ENCODE data around the gene NR2F2.

NR2F2 gene

DNA sequence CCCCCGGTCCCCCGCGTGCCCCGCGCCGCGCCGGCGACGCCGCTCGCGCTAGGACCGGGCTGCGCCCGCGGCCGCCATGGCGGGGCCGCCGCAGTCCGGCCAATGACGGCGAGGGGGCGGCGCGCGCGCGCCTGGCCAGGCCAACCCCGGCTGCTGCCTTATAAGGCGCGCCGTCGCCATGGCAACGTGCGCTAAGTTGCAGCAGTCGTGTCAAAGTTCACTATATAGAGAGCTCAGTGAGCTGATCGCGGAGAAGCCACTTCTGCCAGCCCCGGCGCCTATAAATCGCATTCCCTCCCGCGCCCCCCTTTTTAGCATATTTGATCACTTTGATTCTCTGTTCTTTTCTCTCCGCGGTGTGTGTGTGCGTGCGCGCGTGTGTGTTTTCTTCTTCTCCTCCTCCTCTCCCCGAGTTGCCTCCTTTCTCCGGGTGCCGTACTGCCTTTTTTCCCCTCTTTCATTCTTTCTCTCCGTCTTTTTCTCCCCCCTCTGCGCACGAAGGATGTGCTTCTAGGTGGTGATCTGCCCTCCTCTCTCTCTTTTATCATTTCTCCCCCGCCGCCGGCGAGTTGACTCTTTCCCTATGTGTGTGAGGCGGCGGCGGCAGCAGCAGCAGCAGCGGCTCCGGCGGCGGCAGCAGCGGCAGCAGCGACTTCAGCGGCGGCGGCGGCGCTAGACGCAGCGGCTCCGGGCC, at the start of gene NR2F2:
TSS of gene NR2F2 (plus strand) at position 251 of the 694 bp plus-strand sequence. CDS start 1,406 bp downstream, outside the sequence.
- peak; percentile 94 for DNase-seq

- peak; percentile 84 for DNase-seq
Measured at GRCh38 chr15:96285305-96285704, 45.2 kb upstream of the NR2F2 start.

GRCh38 chr15:96285729-96286254, 44.7 kb upstream of the NR2F2 start:
- DNase-seq, result no peak

GRCh38 chr15:96290679-96291078, 39.8 kb upstream of the NR2F2 start:
- DNase-seq, result no peak

DNA sequence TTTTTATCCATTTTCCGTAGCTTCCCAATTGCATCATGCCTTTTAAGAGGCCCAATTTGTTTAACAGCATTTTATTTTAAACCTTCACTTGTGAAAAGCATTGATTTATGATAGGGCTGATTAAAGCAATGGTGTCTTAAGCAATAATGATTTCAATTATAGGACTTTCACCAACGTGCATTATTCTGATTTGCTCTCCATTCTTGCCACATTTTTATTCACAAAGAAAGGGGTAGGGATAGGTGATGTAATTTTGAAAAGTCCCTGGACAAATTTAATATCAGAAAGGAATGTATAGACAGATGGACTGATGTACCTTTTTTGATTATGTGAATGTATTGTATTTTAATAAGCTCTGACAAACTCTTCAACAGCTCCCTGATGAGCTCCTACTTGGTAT, 37.9 kb upstream of the NR2F2 start:
- no peak for DNase-seq

DNA sequence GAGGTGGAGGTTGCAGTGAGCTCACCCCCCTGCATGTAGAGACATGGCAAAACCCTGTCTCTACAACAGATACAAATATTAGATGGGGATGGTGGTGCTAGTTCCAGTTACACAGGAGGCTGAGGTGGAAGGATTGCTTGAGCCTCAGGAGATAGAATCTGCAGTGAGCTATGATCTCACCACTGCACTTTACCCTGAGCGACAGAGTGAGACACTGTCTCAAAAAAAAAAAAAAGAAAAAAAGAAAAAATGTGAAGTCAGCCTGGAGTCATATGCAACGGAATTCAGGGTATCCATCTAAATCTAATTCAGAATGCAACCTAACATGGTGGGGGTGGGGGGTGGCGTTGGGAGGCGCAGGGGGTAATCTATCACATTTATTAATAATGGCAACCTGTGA, 37.1 kb upstream of the NR2F2 start:
- DNase-seq, result no peak

GRCh38 chr15:96294766-96295165, 35.7 kb upstream of the NR2F2 start:
- no peak for DNase-seq

GRCh38 chr15:96296264-96296663, 34.2 kb upstream of the NR2F2 start:
- no peak for DNase-seq

DNA sequence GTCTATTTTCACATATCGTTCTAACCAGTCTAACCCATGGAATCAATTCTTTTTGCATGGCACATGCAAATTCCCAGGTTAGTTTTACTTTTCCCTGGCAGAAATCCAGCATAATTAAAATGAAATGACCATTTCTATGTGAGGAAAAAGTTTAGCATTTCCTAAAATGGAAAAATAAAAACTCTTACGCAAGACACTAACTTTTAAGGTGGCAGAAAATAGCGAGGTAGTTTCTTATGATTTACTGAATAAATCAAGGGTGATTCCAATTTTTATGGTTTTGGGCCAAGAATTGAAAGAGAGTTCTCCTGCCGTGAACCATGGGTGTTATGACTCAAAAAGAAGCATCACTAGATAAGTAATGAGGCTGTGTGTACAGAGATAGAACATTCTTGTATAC, 32.7 kb upstream of the NR2F2 start:
- DNase-seq, result no peak

GRCh38 chr15:96298217-96298616, 32.3 kb upstream of the NR2F2 start:
- DNase-seq, result no peak

GRCh38 chr15:96300836-96301235, 29.7 kb upstream of the NR2F2 start:
- DNase-seq, result no peak

DNA sequence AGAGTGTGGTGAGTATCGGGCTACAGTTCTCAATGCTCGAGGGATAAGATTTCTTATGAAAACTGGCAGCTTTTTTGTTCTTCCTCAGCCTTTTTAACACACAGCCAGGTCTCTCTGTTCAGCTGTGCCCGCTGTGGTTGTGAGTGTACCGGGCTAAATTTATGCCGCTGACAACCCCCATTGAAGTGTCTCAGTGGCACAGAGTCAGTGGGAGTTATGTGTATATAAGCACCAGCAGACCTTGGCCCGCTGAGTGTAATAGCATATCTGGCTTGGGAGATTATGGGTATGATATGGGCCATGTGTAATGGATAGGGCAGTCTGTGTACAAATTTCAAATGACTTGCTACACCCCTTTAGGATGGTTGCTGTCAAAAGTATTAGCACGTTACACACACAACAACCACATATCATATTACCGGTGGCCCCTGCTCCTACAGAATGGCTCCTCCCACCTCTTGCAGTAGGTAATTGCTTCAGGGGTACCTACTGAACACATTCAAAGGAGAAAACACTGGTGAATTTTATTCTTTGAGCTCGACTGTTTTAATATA, 26.9 kb upstream of the NR2F2 start:
- DNase-seq, result no peak

DNA sequence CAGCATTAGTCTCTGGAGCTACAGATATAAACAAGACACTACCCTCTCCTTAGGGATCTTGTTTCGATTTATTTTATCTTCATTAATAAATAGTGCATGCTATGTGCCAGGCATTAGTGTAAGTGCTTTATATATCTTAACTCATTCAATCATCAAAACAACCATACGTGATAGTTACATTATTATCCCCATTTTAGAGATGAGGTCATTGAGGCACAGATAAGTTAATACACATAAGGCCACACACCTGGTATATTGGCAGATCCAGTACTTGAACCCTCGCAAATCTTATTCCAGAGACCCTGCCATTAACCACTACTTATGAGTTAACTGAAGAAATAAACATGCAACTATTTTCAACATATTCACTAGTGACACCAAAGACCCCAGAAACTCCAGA, 25.7 kb upstream of the NR2F2 start:
- no peak for DNase-seq

GRCh38 chr15:96306321-96306720, 24.2 kb upstream of the NR2F2 start:
- DNase-seq, result no peak

DNA sequence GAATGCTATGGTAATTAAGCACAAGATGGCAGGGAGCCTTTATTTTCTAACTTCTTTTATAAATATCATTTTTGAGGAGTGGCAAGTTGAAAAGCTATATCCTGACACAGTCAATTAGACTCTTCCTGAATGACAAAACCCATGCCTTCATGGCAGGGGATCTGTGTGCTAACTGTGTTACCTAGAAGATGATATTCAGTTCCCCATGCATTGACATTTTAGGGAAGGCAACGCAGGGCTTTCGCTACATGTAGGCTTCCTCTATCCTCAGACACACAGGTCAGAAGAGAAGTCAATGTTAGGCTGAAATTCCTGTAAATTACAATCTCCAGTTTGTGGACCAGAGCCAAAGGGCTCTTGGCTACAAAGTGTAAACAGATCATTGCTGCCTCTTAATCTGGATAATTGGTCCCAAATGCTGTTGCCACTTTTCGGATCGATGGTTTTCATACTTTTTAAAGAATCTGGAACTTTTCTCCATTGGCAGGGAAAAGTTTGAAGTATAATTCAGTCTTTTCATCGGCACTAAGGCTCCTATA, 22.6 kb upstream of the NR2F2 start:
- DNase-seq, result no peak

GRCh38 chr15:96309143-96309660, 21.3 kb upstream of the NR2F2 start:
- no peak for DNase-seq

- no peak for DNase-seq
Measured at GRCh38 chr15:96311256-96311955, 19.1 kb upstream of the NR2F2 start.

GRCh38 chr15:96311956-96312294, 18.6 kb upstream of the NR2F2 start:
- no peak for DNase-seq

DNA sequence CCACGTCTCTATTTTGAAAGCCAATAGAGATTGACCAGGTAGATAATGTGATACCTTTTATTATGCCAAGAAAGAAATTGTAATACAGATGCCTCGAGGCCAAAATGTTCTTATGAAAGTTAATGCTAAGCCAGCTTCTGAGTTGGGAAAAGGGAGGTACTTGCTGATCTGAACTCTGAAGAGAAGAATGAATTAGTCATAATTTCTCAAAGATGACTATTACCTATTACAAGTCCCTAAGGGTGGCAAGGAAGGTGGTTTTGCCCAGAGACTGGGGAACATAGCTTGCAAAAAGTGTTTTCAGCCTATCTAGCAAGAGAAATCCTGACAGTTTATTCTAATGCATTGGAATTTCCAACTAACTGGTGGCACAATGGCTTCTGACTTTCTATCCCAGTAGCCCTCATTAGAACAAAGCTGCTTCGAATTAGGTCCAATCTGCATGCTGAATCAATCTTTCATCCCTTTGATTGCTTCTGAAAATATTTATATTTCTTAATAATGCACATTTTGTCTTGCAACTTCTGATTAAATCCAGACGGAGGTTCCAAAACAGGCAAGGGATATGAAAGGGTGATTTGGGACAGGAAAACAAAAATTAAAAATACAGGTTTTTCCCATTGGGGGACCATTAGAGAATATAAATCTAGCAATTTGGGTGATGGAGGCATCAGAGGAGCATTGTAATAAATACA, 17.7 kb upstream of the NR2F2 start:
- no peak for DNase-seq

GRCh38 chr15:96314518-96314917, 16.0 kb upstream of the NR2F2 start:
- no peak for DNase-seq

- DNase-seq, result no peak
Measured at GRCh38 chr15:96314963-96315362, 15.5 kb upstream of the NR2F2 start.

DNA sequence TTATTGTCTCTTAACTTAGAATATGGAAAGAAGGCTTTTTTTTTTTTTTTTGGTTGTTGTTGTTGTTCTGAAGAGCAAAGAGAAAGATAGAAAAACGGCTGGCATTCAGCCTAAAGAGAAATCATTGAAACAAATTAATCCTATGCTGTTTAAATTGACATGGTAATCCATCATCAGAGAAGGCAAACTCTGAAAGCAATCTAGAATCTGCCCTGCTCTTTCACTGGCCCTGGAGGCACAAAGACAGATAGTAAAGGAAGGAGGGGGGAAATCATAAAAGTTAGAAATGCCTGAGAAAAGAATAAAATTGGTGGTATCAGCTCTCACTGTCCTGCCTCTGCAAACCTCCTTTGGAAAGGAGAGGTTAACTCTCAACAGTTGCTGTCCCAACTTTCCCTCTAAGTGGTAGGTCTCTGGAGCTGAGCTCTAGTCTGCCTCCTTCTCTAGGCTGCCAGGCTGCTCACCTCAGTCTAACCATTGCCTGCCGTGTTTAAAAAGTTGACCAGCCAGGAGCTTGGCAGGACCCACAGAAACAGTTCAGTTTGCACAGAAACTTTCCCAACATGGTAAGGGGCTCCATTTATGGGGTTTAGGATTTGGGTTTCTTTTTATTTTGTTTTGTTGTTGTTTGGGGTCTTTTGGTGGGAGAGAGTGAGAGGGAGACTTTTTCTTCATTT, 13.4 kb upstream of the NR2F2 start:
- DNase-seq, result no peak

GRCh38 chr15:96320107-96320506, 10.4 kb upstream of the NR2F2 start:
- no peak for DNase-seq
